Heart left ventricle (tissue), 16 donors: ENCODE measurements around the gene ATF7. TPM values are rescaled to one million over a fixed set of nuclear protein-coding genes. Genes with fewer than 3 reads are reported as not detected.
"Not testable (repeated sequence)": the region's sequence is repeated elsewhere in the genome, so short reads cannot be mapped to it uniquely, and the experiment has no call there.

Experiments
- ATAC-seq, 4 donors: fragments of 200-7000 bp; cut with Tn5 transposase; one replicate each; pipeline ENCODE4 v1.9.1; 2020 to 2022; ENCODE audit warnings: moderate library complexity in 4 of 4, mild to moderate bottlenecking in 3 of 4, moderate number of reproducible peaks in 1 of 4
- DNase-seq, 5 donors: peaks; one replicate each; pipeline ENCODE4 v3.0.0-alpha.2; 2020
- H3K27ac ChIP-seq, 12 donors: fragments of 200-600 bp; sonication (generic) in 4 of 12; one replicate each; pipeline versions ENCODE4 v1.5.0 to v1.8.0; 2016 to 2022; ENCODE audit warnings: mild to moderate bottlenecking in 2 of 12
- H3K27me3 ChIP-seq, 9 donors: fragments of 200-600 bp; sonication (generic) in 2 of 9; one replicate each; pipeline versions ENCODE4 v1.5.1 to v1.8.0; 2016 to 2022; ENCODE audit warnings: mild to moderate bottlenecking in 3 of 9
- H3K36me3 ChIP-seq, 9 donors: fragments of 200-600 bp; sonication (generic) in 2 of 9; one replicate each; pipeline versions ENCODE4 v1.5.0 to v1.8.0; 2018 to 2022; ENCODE audit warnings: mild to moderate bottlenecking in 2 of 9
- H3K4me1 ChIP-seq, 12 donors: fragments of 200-600 bp; sonication (generic) in 4 of 12; one replicate each; pipeline versions ENCODE4 v1.5.0 to v1.8.0; 2016 to 2022; ENCODE audit warnings: mild to moderate bottlenecking in 3 of 12
- H3K4me3 ChIP-seq, 12 donors: fragments of 200-600 bp; sonication (generic) in 4 of 12; one replicate each; pipeline versions ENCODE4 v1.5.0 to v1.8.0; 2017 to 2022; ENCODE audit warnings: mild to moderate bottlenecking in 9 of 12, moderate library complexity in 4 of 12
- H3K9me3 ChIP-seq, 12 donors: fragments of 200-600 bp; sonication (generic) in 4 of 12; one replicate each; pipeline versions ENCODE4 v1.5.0 to v1.8.0; 2016 to 2022; ENCODE audit warnings: mild to moderate bottlenecking in 1 of 12
- POLR2A ChIP-seq, 2 donors: fragments of 450-650 bp; IDR thresholded peaks; one replicate each; pipeline ENCODE4 v1.6.1; 2017; ENCODE audit warnings: antibody characterized with exemption in 2 of 2, mild to moderate bottlenecking in 2 of 2, moderate library complexity in 2 of 2
- WGBS, 4 donors: extraction: QIAGEN DNeasy Blood & Tissue Kit in 2 of 4; methylation state at CpG; one replicate each; pipeline versions ENCODE4 v1.1.5 to v1.1.7; 2013 to 2018; 5-methylcytosine and 5-hydroxymethylcytosine counted together
- intact Hi-C, 10 donors: fragments of 100-400 bp; cut with DNase I; formaldehyde crosslinking; loops; one replicate each; pipeline versions ENCODE4 v1.11.1 to v1.14.2; 2022
- polyA plus RNA-seq, 2 donors: library from polyadenylated mRNA; stranded (reverse); fragments of 200-250 nt; gene quantifications; one replicate each; pipeline ENCODE4 v1.2.3, GENCODE V29; 2013
- total RNA-seq, 9 donors: library from RNA; depleted of rRNA in 2 of 9; stranded (reverse); fragments of >200 nt in 2 of 9; fragmentation: NEBNext Ultra II Directional in 3 of 9; extraction: Animal tissue kit (Norgen Biotek cat#: 25700) in 3 of 9; gene quantifications; one replicate each; pipeline versions ENCODE4 v1.1.0 to v1.2.4, GENCODE V29; 2016 to 2023
- TF ChIP-seq, protein P1 (sequence below), 12 donors: fragments of 200-600 bp; sonication (generic) in 4 of 12; IDR thresholded peaks; one replicate each; pipeline versions ENCODE4 v1.5.0 to v1.8.0; 2018 to 2022; ENCODE audit warnings: antibody characterized with exemption in 12 of 12, mild to moderate bottlenecking in 5 of 12
- donor health status: ischemic (EF 13 %, LVEDD 7.1; RV severe dilation, severe dysfunction).
- donor health status: healthy with polysubstance abuse.
- donor health status: DM: no; HTN: yes; CAD: no.
- donor health status: DM: no; HTN: no; CAD: no.
- donor health status: ischemic (EF 25% LVEDD 6.9; RV normal size, moderate dysfunction).
- donor health status: ischemic (EF 25% LVEDD 5.7; RV mildly dilated, moderate dysfunction).
- donor health status: healthy.
- donor health status: DM: yes; HTN: yes; CAD: no.
- donor health status: ischemic (EF 35%, LVEDD 5.7; RV mildly dilated, moderate dysfunction).
- donor health status: nonischemic (EF 11% LVEDD 7.7; RV severe dilation, severe dysfunction).
- donor health status: DM: yes; HTN: yes; CAD: no.
- donor health status: PGD.
- donor health status: ischemic (EF 29% LVEDD 5.4; RV normal size, mild dysfunction).
- donor health status: nonischemic (EF 23%, LVEDD 6.1; RV moderate dilation, normal function).

Gene ATF7
- total and polyA plus RNA-seq, 11 donors = 20.0 to 43.2 (median 31.8) TPM

DNA sequence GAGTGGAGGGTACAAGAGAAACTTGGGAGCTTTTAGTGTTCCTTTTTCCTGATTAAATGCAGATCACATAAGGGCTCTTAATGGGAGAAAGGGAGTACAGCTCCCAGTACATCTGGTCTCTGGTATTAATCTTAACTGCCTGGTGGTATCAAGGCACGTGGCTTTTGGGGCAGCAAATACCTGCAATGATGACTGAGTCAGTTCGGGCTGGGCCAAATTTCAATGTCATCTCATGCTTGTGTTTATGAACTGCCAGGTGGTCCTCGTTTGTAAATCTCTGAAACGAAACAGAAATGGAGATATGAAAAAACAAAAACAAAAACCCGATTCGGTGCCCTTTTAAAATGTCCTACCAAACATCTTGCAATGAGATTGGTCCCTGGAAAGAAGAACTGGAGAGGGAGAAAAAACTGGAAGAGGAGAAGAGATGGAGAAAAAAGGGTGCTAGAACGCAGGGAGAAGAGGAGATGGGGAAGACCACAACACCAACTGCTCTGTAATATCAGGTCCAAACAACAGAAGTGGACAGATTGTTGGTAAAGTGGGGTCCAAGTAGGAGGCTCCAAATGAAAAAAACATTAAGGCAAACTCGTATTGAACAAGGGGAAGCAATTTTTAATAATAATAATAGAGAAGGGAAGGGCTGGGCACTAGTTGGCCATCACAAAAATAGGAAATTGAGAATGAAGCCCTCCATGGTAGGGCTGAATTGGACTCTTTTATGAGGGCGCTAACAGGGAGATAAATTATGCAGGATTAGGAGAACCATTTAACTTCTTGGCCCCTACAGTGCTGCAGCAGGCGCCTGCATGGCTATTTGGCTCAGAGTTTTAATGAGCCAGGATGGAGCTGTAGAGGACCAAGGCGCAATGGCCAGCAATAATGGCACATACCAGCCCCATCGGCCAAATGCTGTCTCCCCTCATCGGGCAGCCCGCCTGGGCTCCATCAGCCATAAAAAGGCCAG is 73.5 kb downstream of the ATF7 start:
- TF ChIP-seq POLR2A (IDR thresholded peaks at IDR 0.05) = no peak
- TF ChIP-seq, protein P1, sequence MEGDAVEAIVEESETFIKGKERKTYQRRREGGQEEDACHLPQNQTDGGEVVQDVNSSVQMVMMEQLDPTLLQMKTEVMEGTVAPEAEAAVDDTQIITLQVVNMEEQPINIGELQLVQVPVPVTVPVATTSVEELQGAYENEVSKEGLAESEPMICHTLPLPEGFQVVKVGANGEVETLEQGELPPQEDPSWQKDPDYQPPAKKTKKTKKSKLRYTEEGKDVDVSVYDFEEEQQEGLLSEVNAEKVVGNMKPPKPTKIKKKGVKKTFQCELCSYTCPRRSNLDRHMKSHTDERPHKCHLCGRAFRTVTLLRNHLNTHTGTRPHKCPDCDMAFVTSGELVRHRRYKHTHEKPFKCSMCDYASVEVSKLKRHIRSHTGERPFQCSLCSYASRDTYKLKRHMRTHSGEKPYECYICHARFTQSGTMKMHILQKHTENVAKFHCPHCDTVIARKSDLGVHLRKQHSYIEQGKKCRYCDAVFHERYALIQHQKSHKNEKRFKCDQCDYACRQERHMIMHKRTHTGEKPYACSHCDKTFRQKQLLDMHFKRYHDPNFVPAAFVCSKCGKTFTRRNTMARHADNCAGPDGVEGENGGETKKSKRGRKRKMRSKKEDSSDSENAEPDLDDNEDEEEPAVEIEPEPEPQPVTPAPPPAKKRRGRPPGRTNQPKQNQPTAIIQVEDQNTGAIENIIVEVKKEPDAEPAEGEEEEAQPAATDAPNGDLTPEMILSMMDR (IDR thresholded peaks at IDR 0.05) = no peak
- H3K27me3 ChIP-seq = no peaks in the 10 kb centered on the region
- H3K36me3 ChIP-seq = peaks cover 0 to 60% (median 47%) of the 10 kb centered on the region in 9 donors
- intact Hi-C loops = no loop called here
- H3K27ac ChIP-seq = no peak overlapping the region
- H3K4me1 ChIP-seq = peaks cover 0 to 5% (median 0%) of the 10 kb centered on the region in 12 donors
- H3K4me3 ChIP-seq = no peak overlapping the region
- no peak for ATAC-seq
- DNase-seq = no peak
- H3K9me3 ChIP-seq = no peaks in the 10 kb centered on the region
- 86 to 91% (median 89%) methylated on average over 14 of the region's 14 CpGs for WGBS, 4 donors

DNA sequence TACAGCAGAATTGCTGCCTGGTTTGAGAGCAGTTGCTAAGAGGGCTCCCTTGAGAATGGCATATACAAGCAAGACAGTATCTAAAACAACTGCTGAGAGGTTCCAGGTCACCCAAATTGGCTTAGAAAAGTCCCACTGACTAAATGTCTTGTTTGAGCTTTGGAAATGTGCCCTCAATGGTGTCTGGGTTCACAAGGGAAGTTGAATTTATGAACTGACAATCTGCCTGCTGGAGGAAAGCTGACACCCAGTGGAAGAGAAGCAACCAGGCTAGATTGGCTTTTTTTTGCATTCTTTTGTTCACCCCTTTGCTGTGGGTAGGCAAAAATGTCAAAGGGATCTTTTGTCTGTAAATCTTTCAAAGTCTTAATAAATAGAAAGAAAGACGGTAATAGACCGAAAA is 74.3 kb downstream of the ATF7 start:
- H3K4me3 ChIP-seq = no peak overlapping the region
- TF ChIP-seq, protein P1 (IDR thresholded peaks at IDR 0.05) = no peak
- TF ChIP-seq POLR2A (IDR thresholded peaks at IDR 0.05) = no peak
- peaks cover 0 to 66% (median 50%) of the 10 kb centered on the region in 9 donors for H3K36me3 ChIP-seq
- no peaks in the 10 kb centered on the region for H3K27me3 ChIP-seq
- no peak for DNase-seq
- no peaks in the 10 kb centered on the region for H3K9me3 ChIP-seq
- intact Hi-C loops = no loop called here
- H3K27ac ChIP-seq = no peak overlapping the region
- ATAC-seq = peak in 1 of 4 donors; percentile 30
- peaks cover 0 to 5% (median 0%) of the 10 kb centered on the region in 12 donors for H3K4me1 ChIP-seq
- 89 to 96% (median 93%) methylated on average over 2 of the region's 2 CpGs for WGBS, 4 donors

DNA sequence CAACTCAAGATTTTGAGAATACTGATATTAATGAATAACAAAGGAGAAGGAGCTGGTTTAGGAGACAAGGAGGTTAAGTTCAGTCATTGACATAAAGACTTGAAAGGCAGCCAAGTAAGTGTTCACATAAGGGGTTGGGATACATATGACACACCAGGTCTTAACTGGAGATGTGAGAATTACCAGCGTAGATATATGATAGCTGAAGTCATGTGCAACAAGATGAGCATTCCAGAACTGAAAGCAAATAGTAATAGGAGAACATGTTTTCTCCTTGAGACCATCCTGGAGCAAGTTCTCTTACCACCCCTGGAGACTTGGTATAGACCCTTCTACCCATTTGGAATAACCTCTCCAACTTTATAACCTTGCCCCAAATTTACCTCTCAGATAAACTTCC is 75.6 kb downstream of the ATF7 start:
- Histone ChIP-seq H3K36me3 (peaks cover 0 to 72% (median 50%) of the 10 kb centered on the region in 9 donors), H3K27me3 (no peaks in the 10 kb centered on the region), H3K4me3 (no peak overlapping the region), H3K4me1 (peaks cover 0 to 5% (median 0%) of the 10 kb centered on the region in 12 donors), H3K9me3 (no peaks in the 10 kb centered on the region), H3K27ac (no peak overlapping the region)
- 52 to 77% (median 69%) methylated on average over 1 of the region's 1 CpG for WGBS, 4 donors
- no peak for ATAC-seq
- no peak for DNase-seq
- TF ChIP-seq POLR2A (IDR thresholded peaks at IDR 0.05) = no peak
- TF ChIP-seq, protein P1 (IDR thresholded peaks at IDR 0.05) = no peak
- intact Hi-C loops = no loop called here

DNA sequence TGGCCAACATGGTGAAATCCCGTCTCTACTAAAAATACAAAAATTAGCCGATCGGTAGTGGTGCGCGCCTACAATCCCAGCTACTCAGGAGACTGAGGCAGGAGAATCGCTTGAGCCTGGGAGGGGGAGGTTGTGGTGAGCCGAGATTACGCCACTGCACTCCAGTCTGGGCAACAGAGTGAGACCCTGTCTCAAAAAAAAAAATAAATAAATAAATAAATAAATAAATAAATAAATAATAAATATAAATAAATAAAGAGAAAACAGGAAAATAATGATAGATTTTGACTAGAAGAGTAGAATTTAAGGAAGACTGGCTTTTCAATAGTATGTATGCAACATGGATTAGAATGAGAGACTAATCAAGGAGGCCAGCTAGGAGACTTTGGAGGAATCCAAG is 76.1 kb downstream of the ATF7 start:
- intact Hi-C loops = not testable (repeated sequence)

DNA sequence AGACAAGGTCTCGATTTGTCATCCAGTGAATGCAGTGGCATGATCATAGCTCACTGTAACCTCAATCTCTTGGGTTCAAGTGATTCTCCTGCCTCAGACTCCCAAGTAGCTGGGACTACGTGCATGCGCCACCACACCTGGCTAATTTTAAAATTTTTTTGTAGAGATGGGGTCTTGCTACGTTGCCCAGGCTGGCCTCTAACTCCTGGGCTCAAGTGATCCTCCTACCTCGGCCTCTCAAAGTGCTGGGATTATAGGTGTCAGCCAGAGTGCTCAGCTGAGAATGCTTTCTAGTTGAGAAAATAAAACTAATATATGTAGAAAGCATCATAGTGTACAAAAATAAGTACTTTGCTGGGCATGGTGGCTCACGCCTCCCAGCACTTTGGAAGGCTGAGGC is 77.8 kb downstream of the ATF7 start:
- WGBS, 4 donors = 95 to 98% (median 97%) methylated on average over 6 of the region's 6 CpGs
- H3K4me1 ChIP-seq = peaks cover 0 to 18% (median 9%) of the 10 kb centered on the region in 12 donors
- H3K36me3 ChIP-seq = peaks cover 0 to 80% (median 50%) of the 10 kb centered on the region in 9 donors
- not testable (repeated sequence) for ATAC-seq, DNase-seq, H3K4me3 ChIP-seq, H3K27me3 ChIP-seq, H3K9me3 ChIP-seq, H3K27ac ChIP-seq
- intact Hi-C loops = loop anchor here in 5 of 10 donors (5.0 to 10.0 kb wide), 3 partner anchors 76 to 199 kb away; partner anchors contain the start of gene ATF7 (in 3 of the 5)

More for the DNA sequence above, 76.1 kb downstream of the ATF7 start:
- H3K36me3 ChIP-seq = peaks cover 0 to 76% (median 50%) of the 10 kb centered on the region in 9 donors
- H3K9me3 ChIP-seq, ATAC-seq, H3K27ac ChIP-seq, H3K27me3 ChIP-seq, H3K4me3 ChIP-seq, DNase-seq, H3K4me1 ChIP-seq: not testable (repeated sequence)
- WGBS, 4 donors = 97 to 98% (median 97%) methylated on average over 8 of the region's 8 CpGs
